GM12878 (cell line): ENCODE results near the gene PIP4K2A. TPM values are rescaled to one million over a fixed set of nuclear protein-coding genes. Genes with fewer than 3 reads are reported as not detected.

Experiments
- ATAC-seq: fragments of 200-7000 bp; cut with Tn5 transposase; 3 replicates; pipeline ENCODE4 v1.9.1; 2020; ENCODE audit warnings: mild to moderate bottlenecking, moderate library complexity
- BruUV-seq: library from RNA; stranded (reverse); fragments of 400-500 nt; replicated peaks from 2 replicates; lab custom pipeline; 2021; lab: Mats Ljungman, UMichigan
- CTCF ChIA-PET: fragments of 300-600 bp; sonication (Branson Sonifier 250); formaldehyde crosslinking; extraction: SDS; loops from one replicate; lab custom pipeline; 2021; ENCODE audit warnings: inconsistent platforms; lab: Yijun Ruan, JAX
- POLR2A ChIA-PET: fragments of 350-600 bp; formaldehyde crosslinking; extraction: SDS; loops from one replicate; lab custom pipeline; 2021; ENCODE audit warnings: inconsistent platforms; lab: Charles Lee
- RAD21 ChIA-PET: fragments of 300-600 bp; sonication (Branson Sonifier 250); formaldehyde crosslinking; loops from one replicate; lab custom pipeline; 2023; ENCODE audit warnings: antibody characterized with exemption; ENCODE audit not compliant: unreplicated experiment; lab: Charles Lee
- SMC1A ChIA-PET: fragments of 300-600 bp; sonication (Branson Sonifier 250); formaldehyde crosslinking; loops from one replicate; lab custom pipeline; 2023; ENCODE audit not compliant: unreplicated experiment, uncharacterized antibody; lab: Charles Lee
- DNase-seq: peaks from one replicate; pipeline ENCODE4 v3.0.0-alpha.2; 2011; ENCODE audit warnings: low read depth, low spot score
- FAIRE-seq: peaks from 3 replicates; lab custom pipeline; 2011; peaks lifted over from hg19 to GRCh38; lab: Jason Lieb, UNC
- H2AFZ ChIP-seq: 2 replicates; pipeline ENCODE4 v1.6.0; 2011; ENCODE audit warnings: low read depth, low read length, control low read depth; ENCODE audit not compliant: control insufficient read depth
- H3K27ac ChIP-seq: 2 replicates; pipeline ENCODE4 v1.5.1; 2011; ENCODE audit warnings: control low read depth; ENCODE audit not compliant: control insufficient read depth, insufficient read depth
- H3K27me3 ChIP-seq, 2 experiments: replicated peaks in 1 of 2; 2 replicates each; pipeline versions ENCODE4 v1.6.0 to v1.6.1; 2011; ENCODE audit warnings: low read length in 1 of 2; ENCODE audit not compliant: control insufficient read depth in 2 of 2, insufficient read depth in 2 of 2
- H3K36me3 ChIP-seq, 2 experiments: 2 replicates each; pipeline ENCODE4 v1.5.1; 2011; ENCODE audit warnings: low read length in 1 of 2; ENCODE audit not compliant: control insufficient read depth in 2 of 2, insufficient read depth in 2 of 2
- H3K4me1 ChIP-seq: 2 replicates; pipeline ENCODE4 v1.6.1; 2011; ENCODE audit warnings: mild to moderate bottlenecking, low read length, moderate library complexity, mixed read lengths; ENCODE audit not compliant: control insufficient read depth, insufficient read depth
- H3K4me2 ChIP-seq: 2 replicates; pipeline ENCODE4 v1.6.0; 2011; ENCODE audit warnings: control low read depth; ENCODE audit not compliant: control insufficient read depth, insufficient read depth
- H3K4me3 ChIP-seq: fragments of 200-600 bp; sonication (generic); 2 replicates; pipeline ENCODE4 v1.5.1; 2016
- H3K79me2 ChIP-seq: 2 replicates; pipeline ENCODE4 v1.6.0; 2011; ENCODE audit warnings: low read length; ENCODE audit not compliant: control insufficient read depth, insufficient read depth
- H3K9ac ChIP-seq: 2 replicates; pipeline ENCODE4 v1.8.0; 2011; ENCODE audit warnings: low read length, control low read depth, mixed read lengths; ENCODE audit not compliant: control insufficient read depth, insufficient read depth
- H3K9me3 ChIP-seq: replicated peaks from 3 replicates; pipeline ENCODE4 v1.5.1; 2011; ENCODE audit warnings: mild to moderate bottlenecking, low read length; ENCODE audit not compliant: control insufficient read depth, insufficient read depth
- H4K20me1 ChIP-seq: 2 replicates; pipeline ENCODE4 v1.6.0; 2011; ENCODE audit not compliant: control insufficient read depth, insufficient read depth
- ESRRA ChIP-seq: IDR thresholded peaks from 2 replicates; pipeline ENCODE4 v1.6.1; 2012; ENCODE audit warnings: mild to moderate bottlenecking, low read length, improper control_type of control experiment
- FOXM1 ChIP-seq: IDR thresholded peaks from 2 replicates; pipeline ENCODE4 v1.6.1; 2012; ENCODE audit warnings: low read depth, mild to moderate bottlenecking, inconsistent platforms, low read length, moderate library complexity
- GATAD2B ChIP-seq: fragments of 450-650 bp; conservative IDR thresholded peaks from 2 replicates; pipeline ENCODE4 v1.6.1; 2017; ENCODE audit warnings: low read depth, mild to moderate bottlenecking, moderate library complexity
- KLF5 ChIP-seq: fragments of 450-650 bp; IDR thresholded peaks from 2 replicates; pipeline ENCODE4 v1.6.1; 2014; ENCODE audit warnings: mild to moderate bottlenecking; ENCODE audit not compliant: partially characterized antibody
- RB1 ChIP-seq: fragments of 450-650 bp; formaldehyde crosslinking; IDR thresholded peaks from 2 replicates; pipeline ENCODE4 v1.6.1; 2017; ENCODE audit warnings: mild to moderate bottlenecking, borderline replicate concordance
- RFX5 ChIP-seq: IDR thresholded peaks from 2 replicates; pipeline ENCODE4 v1.6.1; 2011; ENCODE audit warnings: low read depth, low read length, improper control_type of control experiment
- SP1 ChIP-seq: IDR thresholded peaks from one replicate; pipeline ENCODE4 v1.6.1; 2011; ENCODE audit warnings: low read depth, low read length
- SPI1 ChIP-seq: IDR thresholded peaks from 2 replicates; pipeline ENCODE4 v1.6.1; 2011; ENCODE audit warnings: low read depth, mild to moderate bottlenecking, low read length, moderate library complexity, borderline replicate concordance; ENCODE audit not compliant: insufficient read depth
- SRF ChIP-seq, 2 experiments: IDR thresholded peaks; 2 replicates each; pipeline ENCODE4 v1.6.1; 2011; ENCODE audit warnings: low read depth in 2 of 2, low read length in 2 of 2, mild to moderate bottlenecking in 1 of 2, moderate library complexity in 1 of 2
- WGBS: methylation state at CpG from one replicate; pipeline ENCODE4 v1.1.6; 2016; ENCODE audit warnings: low lambda C conversion rate; ENCODE audit not compliant: insufficient replicate concordance, insufficient coverage; ENCODE audit errors: missing lambda C conversion rate; 5-methylcytosine and 5-hydroxymethylcytosine counted together
- in situ Hi-C: fragments of 300-500 bp; cut with MboI; formaldehyde crosslinking; loops from 9 replicates; pipeline ENCODE4 v1.14.3; 2018; ENCODE audit warnings: mixed read lengths
- intact Hi-C: fragments of 100-400 bp; cut with micrococcal nuclease; formaldehyde crosslinking; loops from one replicate; pipeline ENCODE4 v1.14.2; 2022; ENCODE audit not compliant: unreplicated experiment
- polyA plus RNA-seq, 11 experiments: library from polyadenylated mRNA; depleted of rRNA in 4 of 11; unstranded in 6 of 11; stranded (reverse) in 5 of 11; fragments of >200 nt; fragmentation: Nextera tagmentation in 4 of 11; fragmentation: Illumina TruSeq in 1 of 11; extraction: Ambion mirVana in 4 of 11; extraction: Trizol in 1 of 11; gene quantifications; 1 replicate in 1 of 11; 2 replicates in 10 of 11; pipeline versions ENCODE4 v1.2.1 to v1.2.3, GENCODE V29; 2011 to 2016; ENCODE audit warnings: inconsistent platforms in 2 of 11, missing spikeins in 2 of 11, low read depth in 1 of 11
- total RNA-seq, 4 experiments: library from RNA; depleted of rRNA in 3 of 4; stranded (reverse); fragments of >200 nt in 3 of 4; fragmentation: Illumina TruSeq in 1 of 4; extraction: Trizol in 1 of 4; gene quantifications; 2 replicates each; pipeline versions ENCODE4 v1.2.1 to v1.2.3, GENCODE V29; 2013 to 2021
- TF ChIP-seq, protein P1 (sequence below): fragments of 450-650 bp; IDR thresholded peaks from 2 replicates; pipeline ENCODE4 v1.6.1; 2017; ENCODE audit warnings: low read depth, mild to moderate bottlenecking, moderate library complexity

Gene PIP4K2A
- total and polyA plus RNA-seq, 10 of the 15 experiments (the other 5 are each of a cell fraction or from before 2014, with no cell fraction given) = 54.3 to 139 (median 84.4) TPM

DNA sequence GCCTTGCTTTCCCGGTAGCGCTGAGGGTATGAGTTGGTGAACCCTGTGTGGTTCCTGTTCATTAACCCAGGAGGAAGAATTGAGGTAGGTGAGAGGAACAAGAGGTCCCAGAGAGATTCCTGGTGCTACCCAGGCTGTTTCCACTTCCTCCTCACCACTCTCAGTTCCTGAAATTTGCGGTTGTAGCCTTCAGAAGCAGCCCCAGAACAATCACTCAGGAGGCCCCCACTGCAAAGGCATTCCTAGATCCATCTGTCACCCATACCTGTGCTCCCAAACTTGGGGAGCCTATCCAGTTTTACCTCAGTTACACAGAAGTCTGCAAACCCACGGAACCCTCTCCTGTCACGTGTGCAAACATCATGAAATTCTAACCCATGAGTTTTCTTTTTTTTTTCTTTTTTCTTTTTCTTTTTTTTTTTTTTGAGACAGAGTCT lies 9.0 kb upstream of the PIP4K2A start (continued):
- TF ChIP-seq SPI1 (peak; percentile 100), FOXM1 (peak; percentile 88; the same call in 1 of the 2 replicates), ESRRA (no peak)
- TF ChIP-seq, protein P1, sequence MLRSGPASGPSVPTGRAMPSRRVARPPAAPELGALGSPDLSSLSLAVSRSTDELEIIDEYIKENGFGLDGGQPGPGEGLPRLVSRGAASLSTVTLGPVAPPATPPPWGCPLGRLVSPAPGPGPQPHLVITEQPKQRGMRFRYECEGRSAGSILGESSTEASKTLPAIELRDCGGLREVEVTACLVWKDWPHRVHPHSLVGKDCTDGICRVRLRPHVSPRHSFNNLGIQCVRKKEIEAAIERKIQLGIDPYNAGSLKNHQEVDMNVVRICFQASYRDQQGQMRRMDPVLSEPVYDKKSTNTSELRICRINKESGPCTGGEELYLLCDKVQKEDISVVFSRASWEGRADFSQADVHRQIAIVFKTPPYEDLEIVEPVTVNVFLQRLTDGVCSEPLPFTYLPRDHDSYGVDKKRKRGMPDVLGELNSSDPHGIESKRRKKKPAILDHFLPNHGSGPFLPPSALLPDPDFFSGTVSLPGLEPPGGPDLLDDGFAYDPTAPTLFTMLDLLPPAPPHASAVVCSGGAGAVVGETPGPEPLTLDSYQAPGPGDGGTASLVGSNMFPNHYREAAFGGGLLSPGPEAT = peak; percentile 95

DNA sequence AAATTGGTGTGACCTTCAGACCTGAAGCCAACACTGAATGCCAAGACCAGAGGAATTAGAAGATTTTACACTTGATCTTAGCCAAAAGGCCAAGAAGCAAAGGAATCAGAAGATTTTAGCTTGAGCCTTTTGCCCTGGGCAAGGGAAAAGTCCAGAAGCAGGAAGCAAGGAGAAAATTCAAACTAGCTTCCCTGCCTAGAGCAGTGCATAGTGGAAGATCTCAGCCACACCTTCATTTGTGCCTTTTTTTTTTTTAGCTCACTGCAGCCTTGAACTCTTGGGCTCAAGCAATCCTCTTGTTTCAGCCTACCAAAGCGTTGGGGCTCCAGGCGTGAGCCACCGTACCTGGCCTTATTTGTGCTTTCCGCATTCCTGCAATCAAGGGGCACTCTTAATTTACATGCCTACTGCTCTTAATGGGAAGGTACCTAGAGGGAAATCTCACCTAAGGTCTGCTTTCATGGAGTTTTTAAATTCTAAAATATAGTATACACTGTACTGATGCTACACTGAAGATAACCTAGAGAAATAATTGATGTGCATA lies 8.3 kb upstream of the PIP4K2A start:
- in situ Hi-C loops = no loop called here
- H3K36me3 ChIP-seq = no peaks in the 10 kb centered on the region
- H3K79me2 ChIP-seq = no peaks in the 10 kb centered on the region
- H2AFZ ChIP-seq = no peak overlapping the region; the same call in 1 of the 2 replicates
- 2% methylated on average over 4 of the region's 4 CpGs for WGBS
- no peaks in the 10 kb centered on the region for H3K9me3 ChIP-seq
- SMC1A ChIA-PET = interaction anchor here (0.7 to 2.2 kb wide), 15 partner anchors 10 to 110 kb away, joined by 3 to 6 read pairs (median 4); no protein-coding TSS in a partner anchor
- no peak overlapping the region for H3K4me3 ChIP-seq
- H4K20me1 ChIP-seq = no peaks in the 10 kb centered on the region
- CTCF ChIA-PET = interaction anchor here (1.5 kb wide), 1 partner anchor 38 kb away, joined by 4 read pairs; no protein-coding TSS in a partner anchor
- H3K27ac ChIP-seq = peak overlapping the region; percentile 71
- intact Hi-C loops = loop anchor here (5.0 kb wide), 1 partner anchor 380 kb away; no protein-coding TSS in a partner anchor
- no TSS peak for BruUV-seq
- peak; percentile 4; the same call in 2 of the 3 replicates for ATAC-seq
- RAD21 ChIA-PET = interaction anchor here (0.6 to 2.9 kb wide), 8 partner anchors 12 to 457 kb away, joined by 3 to 7 read pairs (median 4); no protein-coding TSS in a partner anchor
- no peak for FAIRE-seq
- peaks cover 22% of the 10 kb centered on the region for H3K4me1 ChIP-seq
- H3K27me3 ChIP-seq = no peaks in the 10 kb centered on the region
- no peak overlapping the region for H3K9ac ChIP-seq
- no peak for DNase-seq
- POLR2A ChIA-PET = interaction anchor here (0.6 to 1.5 kb wide), 8 partner anchors 9 to 1130 kb away, joined by 3 to 6 read pairs (median 3); partner anchors contain the start of gene PIP4K2A
- peak overlapping the region; percentile 98 for H3K4me2 ChIP-seq
- TF ChIP-seq SP1 (no peak), RB1 (no peak), GATAD2B (no peak), RFX5 (no peak), KLF5 (no peak), SRF (IDR thresholded peaks at IDR 0.05; ENCODE audit: low read depth in 2 of 2, low read length in 2 of 2) (peak; percentile 66 to 83)
- TF ChIP-seq, protein P1 = no peak
